Stimulated activated CD4-positive, alpha-beta T cell treated with anti-CD3 and anti-CD28 coated beads, Interleukin-4, amount 100 ng/mL, for 24 hours (primary cell): ENCODE results near the gene STIP1.

Experiments
- DNase-seq: peaks from one replicate; pipeline ENCODE4 v3.0.0-alpha.2; 2020

Gene STIP1

DNA sequence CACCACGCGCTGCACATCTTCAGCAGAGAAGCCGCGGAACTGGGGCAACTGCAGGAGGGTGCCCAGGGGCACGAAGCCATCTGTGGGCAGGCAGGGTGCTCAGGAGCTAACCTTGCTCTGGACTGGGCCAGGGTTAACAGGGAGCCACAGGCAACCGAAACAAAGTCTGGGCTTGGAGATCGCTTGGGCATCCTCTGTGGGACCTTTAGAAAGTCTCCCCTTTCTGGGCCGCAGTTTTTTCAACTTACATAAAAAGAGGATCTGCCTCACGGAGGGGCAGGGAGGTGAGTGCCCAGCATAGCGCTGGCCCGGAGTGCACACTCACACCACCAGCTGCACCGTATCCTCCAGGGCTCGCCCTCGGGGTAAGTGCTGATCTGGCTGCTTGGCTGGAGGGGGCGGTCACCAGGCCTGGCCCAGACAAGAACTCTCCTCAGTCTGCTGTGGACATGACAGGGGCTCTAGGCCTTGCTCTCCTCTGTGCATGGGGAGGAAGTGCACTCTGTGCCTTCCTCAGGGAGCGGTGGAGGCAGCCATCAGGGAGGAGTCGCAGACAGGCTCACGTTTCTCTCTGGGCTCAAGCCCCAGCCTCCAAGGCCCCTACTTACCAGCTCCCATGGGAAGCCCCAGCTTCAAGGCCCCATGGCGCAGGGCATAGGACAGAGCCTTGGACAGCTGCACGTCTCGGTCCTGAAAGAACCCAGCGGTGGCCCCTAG is 39.1 kb downstream of the STIP1 start:
- DNase-seq, result no peak

DNA sequence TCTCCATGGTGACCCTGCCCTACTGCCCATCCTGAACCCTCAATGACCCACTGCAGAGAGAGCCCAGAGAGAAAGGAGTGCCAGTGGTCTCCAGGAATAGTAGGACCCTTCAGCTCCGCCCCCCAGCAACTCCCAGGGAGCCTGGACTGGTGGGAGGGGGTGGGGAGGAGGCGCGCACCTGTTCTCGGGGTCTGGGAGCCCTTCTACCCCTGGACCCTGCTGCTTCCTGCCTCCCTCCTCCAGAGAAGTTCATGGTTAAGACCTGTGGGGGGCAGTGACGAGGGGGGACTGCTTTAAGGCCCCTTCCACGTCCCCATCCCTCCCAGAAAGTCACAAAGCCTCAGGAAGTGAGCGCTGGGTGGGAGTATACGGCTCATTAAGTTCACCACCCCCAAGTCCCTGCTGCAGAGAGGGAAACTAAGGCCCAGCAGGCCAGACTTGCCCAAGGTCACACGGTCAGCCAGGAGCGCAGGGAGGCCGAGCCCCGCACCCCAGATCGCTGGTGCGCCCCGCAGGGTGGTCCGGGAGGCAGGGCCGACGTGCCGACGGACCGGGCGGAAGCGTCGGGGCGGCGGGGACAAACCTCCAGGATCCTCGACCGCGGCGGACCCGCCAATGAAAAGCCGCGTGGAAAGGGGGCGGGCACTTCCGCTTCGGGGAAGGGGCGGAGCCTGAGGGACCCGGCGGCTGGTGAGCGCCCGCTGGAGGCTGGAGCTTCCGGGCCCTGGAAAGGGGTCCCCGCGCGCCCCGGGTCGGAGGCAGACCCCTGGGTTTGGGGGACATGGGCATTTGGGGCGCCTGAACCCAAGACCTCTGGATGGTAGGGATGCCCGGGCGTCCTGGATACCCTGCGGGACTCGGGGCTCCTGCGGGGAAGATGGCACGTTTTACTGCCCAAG is 39.9 kb downstream of the STIP1 start, which contains the start of the genes NUDT22 and TRPT1:
TSS of gene NUDT22 (plus strand) at position 667 of the 899 bp plus-strand sequence. CDS start 379 bp downstream, outside the sequence.
TSS of gene TRPT1 (minus strand) at position 579 of the 899 bp plus-strand sequence. CDS start at position 253, 326 bp downstream.
- DNase-seq, result peak; percentile 93

DNA sequence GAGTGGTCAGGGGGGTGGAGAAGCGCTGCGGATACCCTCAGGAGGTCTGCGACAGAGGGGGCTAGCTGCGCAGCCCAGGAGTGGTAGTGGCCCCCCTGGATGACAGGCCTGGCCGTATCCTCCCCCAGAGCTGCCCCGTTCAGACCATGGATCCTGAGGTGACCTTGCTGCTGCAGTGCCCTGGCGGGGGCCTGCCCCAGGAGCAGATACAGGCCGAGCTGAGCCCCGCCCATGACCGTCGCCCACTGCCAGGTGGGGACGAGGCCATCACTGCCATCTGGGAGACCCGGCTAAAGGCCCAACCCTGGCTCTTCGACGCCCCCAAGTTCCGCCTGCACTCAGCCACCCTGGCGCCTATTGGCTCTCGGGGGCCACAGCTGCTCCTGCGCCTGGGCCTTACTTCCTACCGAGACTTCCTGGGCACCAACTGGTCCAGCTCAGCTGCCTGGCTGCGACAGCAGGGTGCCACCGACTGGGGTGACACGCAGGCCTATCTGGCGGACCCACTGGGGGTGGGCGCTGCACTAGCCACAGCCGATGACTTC is 40.6 kb downstream of the STIP1 start:
- DNase-seq, result peak; percentile 62

- DNase-seq, result no peak
These were observed 41.5 kb downstream of the STIP1 start for GRCh38 chr11:64227405-64227956.

GRCh38 chr11:64229090-64229743 is 43.2 kb downstream of the STIP1 start:
- no peak for DNase-seq

DNA sequence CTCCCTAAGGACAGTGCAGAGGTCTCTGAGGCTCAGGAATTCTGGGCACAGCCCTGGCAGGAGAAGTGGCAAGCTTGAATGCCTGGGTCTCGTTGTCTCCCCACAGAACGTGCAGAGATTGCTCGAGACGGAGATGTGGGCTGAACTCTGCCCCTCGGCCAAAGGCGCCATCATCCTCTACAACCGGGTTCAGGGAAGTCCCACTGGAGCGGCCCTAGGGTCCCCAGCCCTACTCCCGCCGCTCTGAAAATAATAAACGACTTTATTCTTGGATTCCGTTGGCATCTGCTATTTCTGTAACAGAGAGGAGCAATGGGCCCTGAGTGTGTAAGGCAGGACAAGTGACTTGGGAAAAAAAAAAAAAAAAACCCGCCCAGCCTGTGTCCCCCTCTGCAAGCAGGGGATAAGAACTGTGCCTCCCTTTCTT is 43.8 kb downstream of the STIP1 start:
- DNase-seq, result no peak

GRCh38 chr11:64230171-64230984 is 44.4 kb downstream of the STIP1 start, which contains the start of gene DNAJC4:
TSS of gene DNAJC4 (plus strand) at chr11:64230548. CDS start at chr11:64230855, 307 bp downstream.
- DNase-seq, result peak; percentile 91

DNA sequence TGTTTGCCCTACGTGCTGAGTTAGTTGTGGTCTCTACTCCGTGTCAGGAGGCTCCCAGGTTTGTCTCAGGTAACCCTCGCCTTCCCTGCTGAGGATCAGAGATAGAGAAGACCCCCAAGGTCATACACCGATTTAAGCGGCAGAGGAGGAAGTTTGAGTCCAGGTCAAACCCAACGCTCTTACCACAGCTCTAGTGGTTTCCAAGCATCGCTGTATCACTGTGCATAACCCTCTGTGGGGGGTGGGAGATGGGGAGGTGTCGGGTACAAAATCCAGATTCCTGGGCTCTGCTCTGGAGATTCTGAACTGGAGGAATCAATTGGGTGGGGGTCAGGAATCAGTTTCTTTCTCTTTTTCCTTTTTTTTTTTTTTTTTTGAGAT is 45.0 kb downstream of the STIP1 start:
- no peak for DNase-seq

DNA sequence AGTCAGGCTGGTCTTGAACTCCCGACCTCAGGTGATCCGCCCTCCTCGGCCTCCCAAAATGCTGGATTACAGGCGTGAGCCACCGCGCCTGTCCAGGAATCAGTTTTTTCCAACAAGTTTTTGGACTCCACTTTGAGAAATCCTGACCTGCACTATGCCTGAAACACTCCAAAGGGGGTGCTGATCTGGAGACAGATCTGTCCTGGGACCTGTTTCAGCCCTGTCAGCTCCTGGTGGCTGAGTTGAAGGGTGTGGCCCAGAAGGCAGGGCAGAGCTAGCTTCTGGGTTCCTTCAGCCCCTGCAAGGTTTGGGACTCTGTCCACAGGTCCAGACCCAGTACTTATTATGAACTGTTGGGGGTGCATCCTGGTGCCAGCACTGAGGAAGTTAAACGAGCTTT is 45.6 kb downstream of the STIP1 start:
- DNase-seq, result no peak

DNA sequence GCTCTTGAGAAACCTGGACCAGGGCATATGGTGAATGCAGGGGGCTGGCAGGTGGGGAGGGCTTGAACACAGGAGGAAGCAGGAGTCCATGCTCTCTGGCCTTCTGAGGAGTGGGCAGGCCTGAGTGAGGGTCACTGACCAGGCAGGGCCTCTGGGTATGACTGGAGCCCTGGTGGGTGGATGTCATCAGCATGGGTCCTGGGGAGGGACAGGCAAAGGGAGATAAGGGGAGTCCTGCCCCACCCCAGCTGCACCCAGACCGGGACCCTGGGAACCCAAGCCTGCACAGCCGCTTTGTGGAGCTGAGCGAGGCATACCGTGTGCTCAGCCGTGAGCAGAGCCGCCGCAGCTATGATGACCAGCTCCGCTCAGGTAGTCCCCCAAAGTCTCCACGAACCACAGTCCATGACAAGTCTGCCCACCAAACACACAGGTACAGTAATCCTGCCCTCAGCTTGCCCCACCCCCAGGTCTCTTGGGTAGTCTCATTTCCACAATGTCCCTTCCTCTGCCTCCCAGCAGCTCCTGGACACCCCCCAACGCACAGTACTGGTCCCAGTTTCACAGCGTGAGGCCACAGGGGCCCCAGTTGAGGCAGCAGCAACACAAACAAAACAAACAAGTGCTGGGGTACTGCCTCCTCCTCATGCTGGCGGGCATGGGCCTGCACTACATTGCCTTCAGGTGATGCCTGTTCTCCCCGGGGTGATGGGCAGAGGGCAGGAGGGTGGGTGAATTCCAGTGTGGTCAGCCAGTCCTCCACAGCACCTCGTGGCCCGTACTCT is 46.4 kb downstream of the STIP1 start:
- DNase-seq, result no peak

DNA sequence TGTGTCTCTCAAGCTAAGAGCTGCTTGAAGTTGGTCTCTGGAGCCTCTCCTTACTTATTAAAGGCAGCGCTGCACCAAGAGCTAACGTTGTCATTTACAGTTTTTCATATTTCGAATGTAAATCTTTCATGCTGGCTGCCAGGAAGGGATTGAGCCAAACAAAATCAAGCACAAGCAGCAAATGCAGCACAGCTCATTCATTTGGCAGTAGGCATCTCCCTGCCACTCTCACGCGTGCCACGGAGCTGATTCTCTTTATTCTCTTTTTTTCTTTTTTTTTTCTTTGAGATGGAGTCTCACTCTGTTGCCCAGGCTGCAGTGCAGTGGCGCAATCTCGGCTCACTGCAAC is 47.0 kb downstream of the STIP1 start:
- no peak for DNase-seq

- DNase-seq, result peak; percentile 64
These were observed 48.1 kb downstream of the STIP1 start, which contains the start of gene VEGFB for GRCh38 chr11:64233913-64234586. TSS of gene VEGFB (plus strand) at chr11:64234584. CDS start at chr11:64234834, 250 bp downstream.

GRCh38 chr11:64234647-64235379 is 48.8 kb downstream of the STIP1 start:
- DNase-seq, result no peak

DNA sequence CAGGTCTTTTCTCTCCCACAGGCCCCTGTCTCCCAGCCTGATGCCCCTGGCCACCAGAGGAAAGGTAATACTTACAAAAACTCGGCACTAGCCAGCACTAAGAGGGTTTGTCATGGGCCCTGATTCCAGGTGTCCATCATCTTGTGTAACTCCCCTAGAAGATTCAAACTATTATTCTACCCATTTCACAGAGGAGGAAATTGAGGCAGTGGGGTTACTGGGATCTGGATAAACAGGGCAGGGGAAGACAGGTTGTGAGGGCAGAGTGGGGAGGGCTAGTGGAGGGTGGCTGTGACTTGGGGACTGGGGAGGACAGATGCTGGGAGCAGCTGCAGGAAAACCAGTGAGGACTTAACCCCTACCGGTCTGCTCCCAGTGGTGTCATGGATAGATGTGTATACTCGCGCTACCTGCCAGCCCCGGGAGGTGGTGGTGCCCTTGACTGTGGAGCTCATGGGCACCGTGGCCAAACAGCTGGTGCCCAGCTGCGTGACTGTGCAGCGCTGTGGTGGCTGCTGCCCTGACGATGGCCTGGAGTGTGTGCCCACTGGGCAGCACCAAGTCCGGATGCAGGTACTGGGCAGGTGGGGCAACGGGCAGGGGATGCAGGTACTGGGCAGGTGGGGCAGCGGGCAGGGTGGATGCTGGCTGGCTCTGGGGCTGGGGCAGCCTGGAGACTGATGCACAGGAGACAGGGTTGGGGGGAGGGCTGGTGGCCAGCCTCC is 49.6 kb downstream of the STIP1 start:
- DNase-seq, result no peak

DNA sequence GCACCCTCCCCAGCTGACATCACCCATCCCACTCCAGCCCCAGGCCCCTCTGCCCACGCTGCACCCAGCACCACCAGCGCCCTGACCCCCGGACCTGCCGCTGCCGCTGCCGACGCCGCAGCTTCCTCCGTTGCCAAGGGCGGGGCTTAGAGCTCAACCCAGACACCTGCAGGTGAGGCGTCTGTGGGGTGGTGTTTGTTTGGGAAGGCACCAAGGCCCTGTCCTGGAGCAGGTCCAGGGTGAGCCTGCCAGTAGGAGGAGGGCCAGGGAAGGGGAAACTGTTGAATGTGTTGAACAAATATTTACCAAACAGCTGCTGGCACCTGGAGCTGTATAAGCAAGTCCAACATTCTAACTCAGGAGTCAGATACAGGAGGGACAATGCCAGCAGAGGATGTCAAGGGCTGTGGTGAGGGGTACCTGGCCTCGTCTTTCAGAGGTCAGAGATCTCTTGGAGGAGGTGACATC is 51.5 kb downstream of the STIP1 start:
- DNase-seq, result no peak

DNA sequence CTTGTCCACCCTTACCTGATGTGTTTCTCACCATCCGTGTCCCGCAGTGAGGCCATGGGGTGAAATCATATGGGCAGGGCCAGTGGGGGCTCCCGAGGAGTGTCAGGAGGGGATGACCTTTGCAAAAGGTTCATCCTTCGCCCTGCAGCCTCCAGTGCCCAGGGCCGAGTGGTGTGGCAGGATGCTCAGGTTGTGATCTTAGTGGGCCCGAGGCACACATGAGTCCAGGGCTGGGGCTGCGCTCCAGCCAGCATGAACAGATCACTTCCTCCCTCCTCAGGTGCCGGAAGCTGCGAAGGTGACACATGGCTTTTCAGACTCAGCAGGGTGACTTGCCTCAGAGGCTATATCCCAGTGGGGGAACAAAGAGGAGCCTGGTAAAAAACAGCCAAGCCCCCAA is 52.1 kb downstream of the STIP1 start:
- no peak for DNase-seq

GRCh38 chr11:64238999-64239398 is 53.0 kb downstream of the STIP1 start:
- no peak for DNase-seq

DNA sequence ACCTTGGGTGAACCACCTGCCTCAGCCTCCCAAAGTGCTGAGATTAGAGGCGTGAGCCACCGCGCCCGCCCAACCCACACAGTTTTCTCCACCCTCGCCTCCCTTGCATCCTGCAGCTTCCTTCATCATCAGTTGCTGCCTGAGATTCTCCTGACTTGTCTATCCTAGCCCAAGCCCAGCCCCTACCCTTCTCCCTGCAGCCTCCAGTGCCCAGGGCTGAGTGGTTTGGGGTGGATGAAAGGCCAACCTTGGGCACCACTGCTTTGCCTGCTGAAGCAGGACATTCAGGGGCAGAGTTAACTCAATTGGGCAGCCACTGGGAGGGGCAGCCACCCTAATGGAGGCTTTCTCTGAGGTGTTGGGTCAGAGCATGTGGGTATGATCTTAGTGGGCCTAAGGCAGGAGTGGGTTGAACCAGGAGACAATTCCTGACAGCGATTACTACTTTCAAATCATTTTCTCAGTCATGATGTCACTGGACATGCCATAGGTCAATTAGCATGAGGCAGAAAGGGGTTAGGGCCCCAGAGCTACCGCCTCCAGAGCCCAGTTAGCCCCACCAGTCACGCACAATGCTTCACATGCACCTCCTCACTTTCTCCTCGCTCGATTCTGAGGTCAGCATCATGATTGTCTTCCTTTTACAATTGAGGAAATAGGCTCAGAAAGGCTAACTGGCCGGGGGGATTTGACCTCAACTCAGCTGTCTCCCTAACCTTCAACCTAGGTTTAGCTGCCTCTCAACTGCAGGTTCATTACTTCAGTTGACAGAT is 53.9 kb downstream of the STIP1 start:
- no peak for DNase-seq
